H1 (cell line): ENCODE measurements around the gene TRIM28. TPM values are rescaled to one million over a fixed set of nuclear protein-coding genes. Genes with fewer than 3 reads are reported as not detected.

Experiments used
- BACH1 ChIP-seq: IDR thresholded peaks from 2 replicates; pipeline ENCODE4 v1.6.1; 2012; ENCODE audit warnings: low read length, improper control_type of control experiment
- CEBPB ChIP-seq: IDR thresholded peaks from 2 replicates; pipeline ENCODE4 v1.6.1; 2012; ENCODE audit warnings: low read depth, low read length
- JUND ChIP-seq: IDR thresholded peaks from 2 replicates; pipeline ENCODE4 v1.6.1; 2011; ENCODE audit warnings: mild to moderate bottlenecking, improper control_type of control experiment, low read length
- KDM1A ChIP-seq: fragments of 200-600, 300-600 bp; sonication (generic); IDR thresholded peaks from 2 replicates; pipeline ENCODE4 v1.7.1; 2016; ENCODE audit warnings: mild to moderate bottlenecking, low read length, borderline replicate concordance
- POU5F1 ChIP-seq: IDR thresholded peaks from 2 replicates; pipeline ENCODE4 v1.6.1; 2011; ENCODE audit warnings: low read depth, mild to moderate bottlenecking, low read length, moderate library complexity
- RBBP5 ChIP-seq: IDR thresholded peaks from 2 replicates; pipeline ENCODE4 v1.7.1; 2012; ENCODE audit warnings: low read depth, mild to moderate bottlenecking, inconsistent platforms, low read length, moderate library complexity, borderline replicate concordance
- RXRA ChIP-seq: IDR thresholded peaks from 2 replicates; pipeline ENCODE4 v1.6.1; 2011; ENCODE audit warnings: low read depth, mild to moderate bottlenecking, low read length, moderate library complexity; ENCODE audit not compliant: insufficient read depth
- SAP30 ChIP-seq: fragments of 300-600 bp; sonication (generic); IDR thresholded peaks from 2 replicates; pipeline ENCODE4 v1.7.1; 2012; ENCODE audit warnings: low read length, moderate library complexity, mild to moderate bottlenecking, inconsistent platforms; ENCODE audit not compliant: insufficient read depth, insufficient replicate concordance
- SP1 ChIP-seq: IDR thresholded peaks from 2 replicates; pipeline ENCODE4 v1.6.1; 2011; ENCODE audit warnings: low read depth, low read length
- SRF ChIP-seq: IDR thresholded peaks from 2 replicates; pipeline ENCODE4 v1.6.1; 2011; ENCODE audit warnings: mild to moderate bottlenecking, low read depth, low read length, moderate library complexity
- USF2 ChIP-seq: IDR thresholded peaks from 2 replicates; pipeline ENCODE4 v1.6.1; 2011; ENCODE audit warnings: low read length, improper control_type of control experiment
- ZNF274 ChIP-seq: IDR thresholded peaks from 2 replicates; pipeline ENCODE4 v1.7.0; 2012; ENCODE audit warnings: low read length, borderline replicate concordance; ENCODE audit errors: extremely low read depth
- polyA plus RNA-seq, 7 experiments: library from polyadenylated mRNA; depleted of rRNA in 3 of 7; stranded (reverse) in 5 of 7; unstranded in 2 of 7; fragments of >200 nt in 5 of 7; fragments of 200-250 nt in 2 of 7; gene quantifications; 1 replicate in 5 of 7; 2 replicates in 1 of 7; 4 replicates in 1 of 7; pipeline versions ENCODE4 v1.2.1 to v1.2.3, GENCODE V29; 2011 to 2013; ENCODE audit warnings: missing spikeins in 2 of 7, mixed read lengths in 2 of 7
- total RNA-seq: library from RNA; stranded (reverse); fragmentation: NEBNext Ultra II Directional; extraction: Animal tissue kit (Norgen Biotek cat#: 25700); gene quantifications from 2 replicates; pipeline ENCODE4 v1.2.1, GENCODE V29; 2021
- TF ChIP-seq, protein P1 (sequence below): IDR thresholded peaks from 2 replicates; pipeline ENCODE4 v1.6.1; 2011; ENCODE audit warnings: low read depth, mild to moderate bottlenecking, low read length; ENCODE audit not compliant: insufficient read depth

Gene TRIM28
- total and polyA plus RNA-seq, 2 of the 8 experiments (the other 6 are each of a cell fraction or from before 2014, with no cell fraction given): 1,433 to 1,442 TPM

DNA sequence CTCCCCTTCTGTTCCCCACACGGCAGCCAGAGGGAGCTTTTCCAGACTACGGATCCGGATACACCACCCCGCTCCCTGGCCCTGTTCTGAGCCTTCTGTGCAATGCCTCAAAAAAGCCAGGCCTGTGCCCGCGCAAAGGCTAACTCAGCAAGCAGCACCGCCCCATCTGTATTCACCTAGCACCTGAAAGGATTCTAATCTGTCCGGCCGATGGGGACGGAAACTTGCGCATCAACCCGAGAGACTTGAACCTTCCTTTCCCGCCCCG lies 24.8 kb upstream of the TRIM28 start (continued):
- TF ChIP-seq RXRA (no peak), KDM1A (no peak), JUND (no peak), BACH1 (no peak), ZNF274 (no peak), SP1 (no peak), USF2 (no peak), CEBPB (no peak), RBBP5 (no peak), SRF (no peak), SAP30 (peak; percentile 68), POU5F1 (no peak)
- TF ChIP-seq, protein P1, sequence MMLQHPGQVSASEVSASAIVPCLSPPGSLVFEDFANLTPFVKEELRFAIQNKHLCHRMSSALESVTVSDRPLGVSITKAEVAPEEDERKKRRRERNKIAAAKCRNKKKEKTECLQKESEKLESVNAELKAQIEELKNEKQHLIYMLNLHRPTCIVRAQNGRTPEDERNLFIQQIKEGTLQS: no peak
